Measurements from ENCODE around the gene TRERF1. TPM values are rescaled to one million over a fixed set of nuclear protein-coding genes. Genes with fewer than 3 reads are reported as not detected.

TRERF1 gene
- total RNA-seq, 2 donors from 2014 or later, result 9.5 to 34.8 TPM

DNA sequence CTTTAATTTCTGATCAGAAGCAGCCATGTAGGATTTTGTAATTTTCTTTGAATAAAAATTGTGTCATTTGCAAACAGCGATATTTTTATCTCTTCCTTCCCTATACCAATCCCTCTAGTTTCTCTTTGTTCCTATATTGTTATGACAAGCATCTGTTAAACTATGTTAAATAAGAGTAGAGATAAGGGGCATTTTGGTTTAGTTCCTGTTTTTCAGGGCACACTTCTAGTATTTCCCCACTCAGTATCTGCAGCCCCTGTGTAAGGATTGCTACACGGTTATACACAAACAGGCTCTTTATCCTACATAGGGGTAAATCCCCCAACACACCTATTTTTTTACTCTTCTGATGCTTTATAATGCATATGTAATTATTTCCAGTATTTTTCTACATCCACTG, 42.1 kb downstream of the TRERF1 start:
- no peaks in the 10 kb centered on the region for H3K27me3 ChIP-seq (replicated peaks; ENCODE audit: insufficient read depth)
- intact Hi-C loops (cut with DNase I), result no loop called here
- TF ChIP-seq POLR2AphosphoS5 (IDR thresholded peaks at IDR 0.05) (no peak), POLR2A (IDR thresholded peaks at IDR 0.05) (no peak)
- TF ChIP-seq, protein P1, sequence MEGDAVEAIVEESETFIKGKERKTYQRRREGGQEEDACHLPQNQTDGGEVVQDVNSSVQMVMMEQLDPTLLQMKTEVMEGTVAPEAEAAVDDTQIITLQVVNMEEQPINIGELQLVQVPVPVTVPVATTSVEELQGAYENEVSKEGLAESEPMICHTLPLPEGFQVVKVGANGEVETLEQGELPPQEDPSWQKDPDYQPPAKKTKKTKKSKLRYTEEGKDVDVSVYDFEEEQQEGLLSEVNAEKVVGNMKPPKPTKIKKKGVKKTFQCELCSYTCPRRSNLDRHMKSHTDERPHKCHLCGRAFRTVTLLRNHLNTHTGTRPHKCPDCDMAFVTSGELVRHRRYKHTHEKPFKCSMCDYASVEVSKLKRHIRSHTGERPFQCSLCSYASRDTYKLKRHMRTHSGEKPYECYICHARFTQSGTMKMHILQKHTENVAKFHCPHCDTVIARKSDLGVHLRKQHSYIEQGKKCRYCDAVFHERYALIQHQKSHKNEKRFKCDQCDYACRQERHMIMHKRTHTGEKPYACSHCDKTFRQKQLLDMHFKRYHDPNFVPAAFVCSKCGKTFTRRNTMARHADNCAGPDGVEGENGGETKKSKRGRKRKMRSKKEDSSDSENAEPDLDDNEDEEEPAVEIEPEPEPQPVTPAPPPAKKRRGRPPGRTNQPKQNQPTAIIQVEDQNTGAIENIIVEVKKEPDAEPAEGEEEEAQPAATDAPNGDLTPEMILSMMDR (IDR thresholded peaks at IDR 0.05), result no peak
- no peaks in the 10 kb centered on the region for H3K9me3 ChIP-seq
- DNase-seq (ENCODE audit: low spot score), result no peak
- H3K27ac ChIP-seq, result no peak overlapping the region
- WGBS, result 81% methylated on average over 2 of the region's 2 CpGs
- no peaks in the 10 kb centered on the region for H3K36me3 ChIP-seq
- no peaks in the 10 kb centered on the region for H3K4me1 ChIP-seq (replicated peaks)
- no peak overlapping the region for H3K4me3 ChIP-seq

DNA sequence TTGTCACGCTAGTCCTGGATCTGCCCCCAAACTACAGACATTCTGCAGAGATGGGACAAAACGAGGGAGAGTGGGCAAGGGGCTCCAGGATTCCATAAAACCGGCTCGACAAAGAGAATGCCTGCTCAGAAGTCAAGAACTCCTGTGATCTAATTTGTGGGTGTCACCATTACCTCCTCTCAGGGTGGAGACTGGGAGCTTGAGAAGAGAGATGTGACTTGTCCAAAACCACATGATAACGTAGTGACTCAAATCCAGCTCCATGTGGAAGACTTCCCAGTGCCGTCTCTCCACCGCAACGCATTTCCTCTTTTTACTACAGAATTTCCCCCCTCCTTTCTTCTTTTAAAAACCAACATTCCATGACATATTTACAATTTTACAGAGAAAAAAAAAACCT, 44.3 kb downstream of the TRERF1 start:
- WGBS, result 66% methylated on average over 8 of the region's 8 CpGs
- intact Hi-C loops (cut with DNase I), result no loop called here
- H3K27ac ChIP-seq, result no peak overlapping the region
- DNase-seq (ENCODE audit: low spot score), result no peak
- H3K4me1 ChIP-seq (replicated peaks), result no peaks in the 10 kb centered on the region
- H3K27me3 ChIP-seq (replicated peaks; ENCODE audit: insufficient read depth), result no peaks in the 10 kb centered on the region
- no peaks in the 10 kb centered on the region for H3K36me3 ChIP-seq
- H3K9me3 ChIP-seq, result no peaks in the 10 kb centered on the region
- no peak overlapping the region for H3K4me3 ChIP-seq
- no peak for TF ChIP-seq POLR2A (IDR thresholded peaks at IDR 0.05)
- TF ChIP-seq, protein P1 (IDR thresholded peaks at IDR 0.05), result no peak
- no peak for TF ChIP-seq POLR2AphosphoS5 (IDR thresholded peaks at IDR 0.05)

GRCh38 chr6:42406306-42407280, 45.1 kb downstream of the TRERF1 start:
- TF ChIP-seq POLR2AphosphoS5 (IDR thresholded peaks at IDR 0.05) (no peak), POLR2A (IDR thresholded peaks at IDR 0.05) (no peak)
- TF ChIP-seq, protein P1 (IDR thresholded peaks at IDR 0.05), result no peak
- no peak for DNase-seq (ENCODE audit: low spot score)
- Histone ChIP-seq H3K9me3 (no peaks in the 10 kb centered on the region), H3K27me3 (replicated peaks; ENCODE audit: insufficient read depth) (no peaks in the 10 kb centered on the region), H3K27ac (no peak overlapping the region), H3K4me1 (replicated peaks) (no peaks in the 10 kb centered on the region), H3K4me3 (no peak overlapping the region), H3K36me3 (no peaks in the 10 kb centered on the region)
- intact Hi-C loops (cut with DNase I), result no loop called here
- 86% methylated on average over 6 of the region's 6 CpGs for WGBS

- TF ChIP-seq POLR2AphosphoS5 (IDR thresholded peaks at IDR 0.05) (no peak), POLR2A (IDR thresholded peaks at IDR 0.05) (no peak)
- TF ChIP-seq, protein P1 (IDR thresholded peaks at IDR 0.05), result no peak
- Histone ChIP-seq H3K27ac (no peak overlapping the region), H3K9me3 (no peaks in the 10 kb centered on the region), H3K4me1 (replicated peaks) (no peaks in the 10 kb centered on the region), H3K4me3 (no peak overlapping the region), H3K27me3 (replicated peaks; ENCODE audit: insufficient read depth) (no peaks in the 10 kb centered on the region), H3K36me3 (no peaks in the 10 kb centered on the region)
- 72% methylated on average over 2 of the region's 2 CpGs for WGBS
- DNase-seq (ENCODE audit: low spot score), result no peak
- intact Hi-C loops (cut with DNase I), result no loop called here
These were observed 46.7 kb downstream of the TRERF1 start for GRCh38 chr6:42405021-42405420.

GRCh38 chr6:42404484-42404883, 47.2 kb downstream of the TRERF1 start:
- Histone ChIP-seq H3K27ac (no peak overlapping the region), H3K36me3 (no peaks in the 10 kb centered on the region), H3K4me3 (no peak overlapping the region), H3K4me1 (replicated peaks) (no peaks in the 10 kb centered on the region), H3K9me3 (no peaks in the 10 kb centered on the region), H3K27me3 (replicated peaks; ENCODE audit: insufficient read depth) (no peaks in the 10 kb centered on the region)
- WGBS, result 62% methylated on average over 5 of the region's 5 CpGs
- TF ChIP-seq, protein P1 (IDR thresholded peaks at IDR 0.05), result no peak
- TF ChIP-seq POLR2A (IDR thresholded peaks at IDR 0.05), result no peak
- TF ChIP-seq POLR2AphosphoS5 (IDR thresholded peaks at IDR 0.05), result no peak
- no peak for DNase-seq (ENCODE audit: low spot score)
- intact Hi-C loops (cut with DNase I), result no loop called here

Measured in prostate gland (tissue), 2 donors.